Fibroblast of the conjunctiva (primary cell): ENCODE results near the gene RHBDD1.
A peak's percentile ranks its signal among the peaks of the same experiment; 100 is the strongest.
"Not testable (repeated sequence)": the region's sequence is repeated elsewhere in the genome, so short reads cannot be mapped to it uniquely, and the experiment has no call there.

ENCODE experiments used
- DNase-seq: peaks from one replicate; pipeline ENCODE4 v3.0.0-alpha.2; 2010; ENCODE audit warnings: low read depth

Gene RHBDD1

GRCh38 chr2:226799976-226800940 is 35.6 kb upstream of the RHBDD1 start:
- DNase-seq: no peak

DNA sequence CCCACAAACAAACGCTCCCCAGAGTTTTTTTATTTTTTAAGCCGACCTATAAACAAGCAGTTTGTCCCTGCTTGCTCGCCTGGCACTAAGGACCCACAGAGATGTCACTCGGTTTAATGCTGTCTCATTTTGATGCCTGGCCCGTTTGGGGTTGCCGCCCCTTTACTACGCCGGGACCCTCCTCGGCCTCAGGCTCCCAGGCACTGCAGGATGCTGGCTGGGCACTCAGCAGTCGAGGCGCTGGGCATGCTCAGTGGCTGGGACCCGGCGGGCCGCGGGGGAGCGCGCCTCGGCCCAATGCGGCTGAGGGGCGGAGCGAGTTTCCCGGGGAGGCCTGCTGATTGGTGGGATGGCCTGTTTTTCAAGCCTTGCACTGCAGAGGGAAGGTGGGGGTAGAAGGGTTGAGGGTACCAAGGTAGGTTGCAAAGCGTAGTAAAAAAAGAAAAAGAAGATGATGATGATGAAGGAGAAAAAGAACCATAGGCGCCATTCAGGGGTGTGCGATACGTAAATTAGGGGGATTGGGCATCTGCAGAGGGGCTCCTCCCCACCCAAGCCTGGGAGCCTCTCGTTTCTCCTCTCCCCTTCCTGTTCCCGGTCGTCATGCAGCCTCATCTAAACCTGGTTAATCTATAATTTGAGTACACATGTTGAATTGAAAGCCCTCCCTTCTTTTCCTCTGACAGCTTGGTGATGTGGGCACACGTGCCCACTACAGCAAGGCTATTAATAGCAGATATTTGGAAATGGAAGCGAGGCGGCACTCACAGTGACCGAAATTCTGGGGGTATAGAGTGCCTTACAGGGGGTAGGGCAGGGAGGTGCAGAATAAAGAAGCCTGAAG is 34.7 kb upstream of the RHBDD1 start:
- no peak for DNase-seq

GRCh38 chr2:226802573-226802972 is 33.3 kb upstream of the RHBDD1 start:
- peak; percentile 90 for DNase-seq

DNA sequence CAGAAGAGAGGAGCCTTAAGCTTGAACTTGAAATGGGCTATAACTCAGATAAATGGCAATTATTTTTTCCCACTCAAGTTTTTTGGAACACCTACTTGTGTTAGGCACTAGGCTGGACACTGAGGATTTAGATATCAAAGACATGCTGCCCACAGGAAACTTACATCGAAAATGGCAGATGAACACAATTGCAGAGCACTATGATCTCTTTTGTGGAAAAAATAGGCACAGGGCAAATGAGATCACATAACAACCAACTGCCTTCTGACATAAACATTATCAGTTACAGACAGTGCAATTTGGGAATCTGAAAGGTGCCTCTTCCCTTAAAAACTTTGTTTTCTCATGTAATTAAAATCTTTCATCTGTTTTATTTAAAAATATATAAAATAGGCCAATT is 32.4 kb upstream of the RHBDD1 start:
- DNase-seq: no peak

DNA sequence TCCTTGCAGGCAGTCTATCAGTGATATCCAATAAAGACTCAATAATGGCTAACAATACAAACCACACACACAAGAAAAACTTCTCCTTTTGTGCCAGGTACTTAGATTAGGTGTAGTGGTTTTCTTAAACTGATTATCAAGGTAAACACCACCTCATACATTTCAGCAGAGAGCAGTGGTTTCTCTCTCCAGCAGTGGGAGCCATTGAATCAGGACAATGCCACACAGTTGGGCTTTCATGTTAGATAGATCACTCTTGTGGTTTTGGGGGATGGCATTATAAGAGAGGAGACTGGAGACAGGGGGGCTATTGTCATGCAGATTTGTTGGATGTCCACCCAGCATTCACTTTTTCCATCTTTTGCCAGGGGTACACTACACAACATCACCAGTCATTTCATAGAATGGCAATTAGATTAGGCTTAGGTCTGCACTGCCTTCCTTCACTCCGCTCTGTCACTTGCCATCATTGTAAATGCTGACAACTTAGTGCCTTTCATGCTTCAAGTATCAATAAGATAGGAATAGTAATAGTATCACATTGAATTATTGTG is 22.6 kb upstream of the RHBDD1 start:
- DNase-seq: no peak

DNA sequence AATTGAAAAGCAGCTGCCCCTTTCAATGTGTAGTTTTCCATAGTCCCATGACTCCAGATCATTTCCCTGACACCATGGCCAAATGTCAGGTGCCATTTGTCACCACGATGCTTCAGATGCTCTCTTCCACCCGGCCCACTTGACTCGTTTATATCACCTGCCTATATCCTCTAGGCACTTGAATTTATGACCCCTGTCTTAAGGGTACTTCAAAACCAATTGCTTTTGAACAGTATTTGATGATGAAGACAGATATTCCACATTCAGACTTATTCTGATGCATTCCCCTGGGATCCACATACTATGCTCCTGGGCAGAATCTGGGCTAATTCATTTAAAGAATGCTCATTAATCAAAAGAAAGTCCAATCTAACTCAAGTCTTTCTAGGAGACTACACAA is 16.9 kb upstream of the RHBDD1 start:
- DNase-seq: no peak

DNA sequence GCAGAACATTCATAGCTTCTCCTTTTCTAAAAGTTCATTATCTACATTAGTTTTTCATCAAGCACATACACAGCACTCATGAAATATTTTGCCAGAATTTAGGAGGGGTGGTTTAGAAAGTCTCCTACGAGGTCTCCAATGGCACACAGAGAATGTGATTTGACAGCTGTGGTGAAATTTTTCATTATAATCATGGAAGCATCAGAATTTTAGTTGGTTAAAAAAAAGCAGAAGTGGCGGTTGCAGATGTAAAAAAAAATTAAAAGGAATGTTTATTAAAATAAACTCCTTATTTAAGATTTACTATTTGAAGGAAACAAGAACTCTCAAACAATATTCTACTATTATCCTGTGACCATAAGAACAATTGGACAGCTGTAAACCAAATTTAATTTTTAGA is 10.8 kb upstream of the RHBDD1 start:
- DNase-seq: no peak

- DNase-seq: no peak
Observed at GRCh38 chr2:226828191-226828590, 7.7 kb upstream of the RHBDD1 start.

DNA sequence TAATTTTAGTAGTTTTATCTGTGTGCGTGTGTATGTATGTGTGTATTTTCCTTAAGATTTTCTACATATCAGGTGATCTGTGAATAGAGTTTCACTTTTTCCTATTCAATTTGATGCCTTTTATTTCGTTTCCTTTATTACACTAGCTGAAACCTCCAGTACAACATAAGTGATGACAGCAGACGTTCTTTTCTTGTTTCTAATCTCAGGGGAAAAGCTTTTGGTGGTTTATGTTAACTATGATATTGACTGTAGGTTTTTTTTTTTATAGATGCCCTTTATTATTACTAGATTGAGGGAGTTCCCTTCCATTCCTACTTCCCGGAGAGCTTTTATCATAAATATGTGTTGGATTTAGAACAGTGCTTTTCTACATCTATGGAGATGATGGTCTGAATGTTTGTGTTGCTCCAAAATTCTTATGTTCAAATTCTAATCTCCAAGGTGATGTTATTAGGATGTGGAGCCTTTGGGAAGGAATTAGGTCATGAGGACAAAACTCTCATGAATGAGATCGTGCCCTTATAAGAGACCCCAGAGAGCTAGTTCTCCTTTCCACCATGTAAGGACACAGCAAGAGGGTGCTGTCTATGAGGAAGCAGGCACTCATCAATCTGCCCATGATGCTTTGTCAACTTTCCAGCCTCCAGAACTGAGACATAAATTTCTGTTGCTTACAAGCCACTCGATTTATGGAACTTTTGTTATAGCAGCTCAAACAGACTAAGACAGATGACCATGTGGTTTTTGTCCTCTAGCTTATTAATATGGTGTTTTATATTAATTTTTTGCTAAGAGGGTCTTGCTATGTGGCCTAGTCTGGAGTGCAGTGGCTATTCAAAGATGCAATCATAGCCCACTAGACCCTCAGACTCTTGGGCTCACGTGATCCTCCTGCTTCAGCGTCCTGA is 5.9 kb upstream of the RHBDD1 start:
- DNase-seq: no peak

GRCh38 chr2:226831266-226831665 is 4.6 kb upstream of the RHBDD1 start:
- DNase-seq: no peak

DNA sequence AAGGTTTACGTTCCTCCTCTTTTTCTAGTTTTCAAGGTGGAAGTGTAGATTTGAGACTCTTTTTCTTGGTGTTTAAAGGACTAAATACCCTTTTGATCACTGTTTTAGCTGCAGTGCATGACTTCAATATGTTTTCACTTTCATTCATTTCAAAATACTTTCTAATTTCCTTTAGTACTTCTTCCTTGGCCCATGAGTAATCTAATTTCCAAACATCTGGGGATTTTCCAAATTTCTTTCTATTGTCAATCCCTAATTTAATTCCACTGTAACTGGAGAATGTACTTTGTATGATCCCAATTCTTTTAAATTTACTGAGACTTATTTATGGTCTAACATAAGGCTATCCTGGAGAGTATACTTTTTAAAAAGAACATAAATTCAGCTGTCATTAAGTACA is 3.8 kb upstream of the RHBDD1 start:
- no peak for DNase-seq

GRCh38 chr2:226834880-226835279 is 974 bp upstream of the RHBDD1 start:
- not testable (repeated sequence) for DNase-seq

- DNase-seq: no peak
Observed at GRCh38 chr2:226835420-226835795, 446 bp upstream of the RHBDD1 start.

DNA sequence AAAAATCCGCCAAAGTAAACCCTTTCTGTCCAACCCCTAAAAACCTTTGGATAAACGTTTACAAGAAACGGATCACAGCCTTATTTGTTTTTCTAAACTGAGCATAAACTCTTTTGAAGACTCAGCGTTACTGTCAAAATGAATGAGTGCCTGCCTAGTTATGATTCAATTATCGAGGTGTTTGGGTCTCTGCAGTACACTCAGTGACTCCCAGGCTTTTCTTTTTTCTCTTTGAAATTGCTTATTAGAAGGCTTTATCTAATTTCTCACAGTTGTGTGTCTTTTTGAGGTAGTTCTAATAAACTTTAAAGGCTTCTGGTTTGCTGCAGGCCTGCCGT is 663 bp downstream of the RHBDD1 start:
- DNase-seq: no peak

DNA sequence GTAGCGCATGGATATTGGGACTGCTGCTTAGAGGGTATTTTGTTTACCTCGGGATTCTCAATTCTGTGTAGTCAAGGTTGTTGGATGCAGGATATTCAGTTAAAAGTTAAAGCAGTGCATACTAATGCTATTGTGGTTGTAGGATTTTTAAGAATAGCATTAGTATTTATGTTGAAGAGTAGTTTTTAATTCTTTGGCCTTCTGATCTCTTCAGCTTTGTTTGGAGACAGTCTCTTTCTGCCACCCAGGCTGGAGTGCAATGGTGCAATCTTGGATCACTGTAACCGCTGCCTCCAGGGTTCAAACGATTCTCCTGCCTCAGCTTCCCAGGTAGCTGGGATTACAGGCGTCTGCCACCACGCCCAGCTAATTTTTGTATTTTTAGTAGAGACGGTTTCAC is 1.5 kb downstream of the RHBDD1 start:
- DNase-seq: no peak

GRCh38 chr2:226837787-226838603 is 2.1 kb downstream of the RHBDD1 start:
- DNase-seq: no peak

GRCh38 chr2:226838722-226839121 is 2.9 kb downstream of the RHBDD1 start:
- DNase-seq: no peak

GRCh38 chr2:226839161-226839560 is 3.3 kb downstream of the RHBDD1 start:
- DNase-seq: no peak

- DNase-seq: no peak
Observed at GRCh38 chr2:226839951-226840350, 4.1 kb downstream of the RHBDD1 start.

DNA sequence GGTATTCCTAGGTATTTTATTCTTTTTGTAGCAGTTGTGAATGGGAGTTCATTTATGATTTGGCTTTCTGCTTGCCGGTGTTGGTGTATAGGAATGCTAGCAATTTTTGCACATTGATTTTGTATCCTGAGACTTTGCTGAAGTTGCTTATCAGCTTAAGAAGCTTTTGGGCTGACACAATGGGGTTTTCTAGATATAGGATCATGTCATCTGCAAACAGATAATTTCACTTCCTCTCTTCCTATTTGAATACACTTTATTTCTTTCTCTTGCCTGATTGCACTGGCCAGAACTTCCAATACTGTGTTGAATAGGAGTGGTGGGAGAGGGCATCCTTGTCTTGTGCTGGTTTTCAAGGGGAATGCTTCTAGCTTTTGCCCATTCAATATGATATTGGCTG is 7.1 kb downstream of the RHBDD1 start:
- DNase-seq: not testable (repeated sequence)
